Liver (tissue), 9 donors: ENCODE data around the gene IGSF3. TPM values are rescaled to one million over a fixed set of nuclear protein-coding genes. Genes with fewer than 3 reads are reported as not detected.
"Not testable (repeated sequence)": the region's sequence is repeated elsewhere in the genome, so short reads cannot be mapped to it uniquely, and the experiment has no call there.

Experiments used
- DNase-seq: peaks from one replicate; pipeline ENCODE4 v3.0.0-alpha.2; 2017; ENCODE audit warnings: low spot score
- H3K27ac ChIP-seq, 2 donors: one replicate each; pipeline ENCODE4 v1.7.0; 2013; ENCODE audit warnings: inconsistent platforms in 2 of 2, low read length in 2 of 2, control low read depth in 1 of 2, low read depth in 1 of 2, mild to moderate bottlenecking in 1 of 2
- H3K27me3 ChIP-seq, 4 donors: one replicate each; pipeline versions ENCODE4 v1.6.1 to v1.7.0; 2013; ENCODE audit warnings: low read length in 3 of 4, inconsistent platforms in 1 of 4, mild to moderate bottlenecking in 1 of 4, moderate library complexity in 1 of 4; ENCODE audit not compliant: control insufficient read depth in 4 of 4, insufficient read depth in 4 of 4
- H3K36me3 ChIP-seq, 4 donors: one replicate each; pipeline versions ENCODE4 v1.6.1 to v1.7.0; 2013; ENCODE audit warnings: low read length in 3 of 4, mild to moderate bottlenecking in 3 of 4, low read depth in 1 of 4, moderate library complexity in 1 of 4; ENCODE audit not compliant: control insufficient read depth in 4 of 4, insufficient read depth in 3 of 4
- H3K4me1 ChIP-seq, 4 donors: one replicate each; pipeline versions ENCODE4 v1.6.1 to v1.7.0; 2013; ENCODE audit warnings: low read length in 3 of 4, mild to moderate bottlenecking in 3 of 4, moderate library complexity in 1 of 4; ENCODE audit not compliant: control insufficient read depth in 4 of 4, insufficient read depth in 4 of 4
- H3K4me3 ChIP-seq, 3 donors: one replicate each; pipeline versions ENCODE4 v1.6.1 to v1.7.0; 2013; ENCODE audit warnings: low read length in 3 of 3, control low read depth in 1 of 3, low read depth in 1 of 3, mild to moderate bottlenecking in 1 of 3
- H3K9ac ChIP-seq, 2 donors: one replicate each; pipeline ENCODE4 v1.7.0; 2013; ENCODE audit warnings: low read length in 2 of 2, mild to moderate bottlenecking in 2 of 2, moderate library complexity in 2 of 2, control low read depth in 1 of 2, low read depth in 1 of 2
- H3K9me3 ChIP-seq, 4 donors: one replicate each; pipeline versions ENCODE4 v1.6.1 to v1.7.0; 2013; ENCODE audit warnings: low read length in 3 of 4; ENCODE audit not compliant: control insufficient read depth in 4 of 4
- FOXA1 ChIP-seq: IDR thresholded peaks from 2 replicates; pipeline ENCODE4 v1.6.1; 2016; ENCODE audit warnings: antibody characterized with exemption
- FOXA2 ChIP-seq: IDR thresholded peaks from 2 replicates; pipeline ENCODE4 v1.6.1; 2016; ENCODE audit warnings: antibody characterized with exemption
- GABPA ChIP-seq, 2 donors: IDR thresholded peaks in 1 of 2; conservative IDR thresholded peaks in 1 of 2; 2 replicates each; pipeline ENCODE4 v1.6.1; 2016; ENCODE audit warnings: antibody characterized with exemption in 2 of 2, mild to moderate bottlenecking in 1 of 2, moderate library complexity in 1 of 2
- HNF4A ChIP-seq, 2 donors: conservative IDR thresholded peaks; 2 replicates each; pipeline ENCODE4 v1.6.1; 2016; ENCODE audit warnings: antibody characterized with exemption in 2 of 2, mild to moderate bottlenecking in 2 of 2
- HNF4G ChIP-seq: IDR thresholded peaks from 2 replicates; pipeline ENCODE4 v1.6.1; 2016; ENCODE audit warnings: antibody characterized with exemption
- JUND ChIP-seq, 2 donors: IDR thresholded peaks; 2 replicates each; pipeline ENCODE4 v1.6.1; 2016; ENCODE audit warnings: antibody characterized with exemption in 2 of 2
- NR2F2 ChIP-seq: IDR thresholded peaks from 2 replicates; pipeline ENCODE4 v1.6.1; 2016; ENCODE audit warnings: antibody characterized with exemption
- RAD21 ChIP-seq, 2 donors: IDR thresholded peaks; 2 replicates each; pipeline ENCODE4 v1.6.1; 2016; ENCODE audit warnings: antibody characterized with exemption in 2 of 2, mild to moderate bottlenecking in 2 of 2
- REST ChIP-seq: IDR thresholded peaks from 2 replicates; pipeline ENCODE4 v1.6.1; 2016; ENCODE audit warnings: antibody characterized with exemption, mild to moderate bottlenecking
- RXRA ChIP-seq, 2 donors: IDR thresholded peaks; 2 replicates each; pipeline ENCODE4 v1.6.1; 2017 to 2018; ENCODE audit warnings: antibody characterized with exemption in 2 of 2, mild to moderate bottlenecking in 1 of 2
- SP1 ChIP-seq: IDR thresholded peaks from 2 replicates; pipeline ENCODE4 v1.6.1; 2018; ENCODE audit warnings: antibody characterized with exemption, mild to moderate bottlenecking
- TAF1 ChIP-seq: conservative IDR thresholded peaks from 2 replicates; pipeline ENCODE4 v1.6.1; 2016; ENCODE audit warnings: antibody characterized with exemption, mild to moderate bottlenecking
- YY1 ChIP-seq: IDR thresholded peaks from 2 replicates; pipeline ENCODE4 v1.6.1; 2016; ENCODE audit warnings: antibody characterized with exemption, mild to moderate bottlenecking
- ZBTB33 ChIP-seq: IDR thresholded peaks from 2 replicates; pipeline ENCODE4 v1.6.1; 2016; ENCODE audit warnings: antibody characterized with exemption
- WGBS: extraction: QIAGEN DNeasy Blood & Tissue Kit; methylation state at CpG from one replicate; pipeline ENCODE4 v1.1.7; 2013; 5-methylcytosine and 5-hydroxymethylcytosine counted together
- polyA plus RNA-seq, 2 donors: library from polyadenylated mRNA; stranded (reverse) in 1 of 2; unstranded in 1 of 2; fragments of 200-250 nt in 1 of 2; fragments of >200 nt in 1 of 2; fragmentation: Nextera tagmentation in 1 of 2; extraction: Ambion mirVana in 1 of 2; gene quantifications; one replicate each; pipeline versions ENCODE4 v1.2.1 to v1.2.3, GENCODE V29; 2013 to 2015
- total RNA-seq, 2 donors: library from RNA; depleted of rRNA; stranded (reverse); fragments of >200 nt; gene quantifications; one replicate each; pipeline ENCODE4 v1.2.3, GENCODE V29; 2014
- donor health status: healthy.
- donor health status: healthy.
- donor health status: healthy.
- donor health status: healthy.
- donor health status: healthy.

The IGSF3 gene
- total and polyA plus RNA-seq, 4 donors, result 0.14 to 5.4 (median 0.68) TPM

GRCh38 chr1:116591006-116591950, 76.3 kb downstream of the IGSF3 start:
- not testable (repeated sequence) for H3K27ac ChIP-seq, H3K36me3 ChIP-seq
- WGBS, result 94% methylated on average over 5 of the region's 10 CpGs

GRCh38 chr1:116590359-116591005, 77.1 kb downstream of the IGSF3 start:
- WGBS, result 90% methylated on average over 6 of the region's 6 CpGs
- not testable (repeated sequence) for H3K27ac ChIP-seq, H3K4me1 ChIP-seq, DNase-seq, H3K4me3 ChIP-seq, H3K9me3 ChIP-seq, H3K9ac ChIP-seq, H3K36me3 ChIP-seq, H3K27me3 ChIP-seq

More at GRCh38 chr1:116591006-116591950, 76.3 kb downstream of the IGSF3 start:
- H3K4me3 ChIP-seq, H3K9ac ChIP-seq, DNase-seq, H3K27me3 ChIP-seq, H3K4me1 ChIP-seq, H3K9me3 ChIP-seq: not testable (repeated sequence)

GRCh38 chr1:116589101-116589735, 78.3 kb downstream of the IGSF3 start:
- not testable (repeated sequence) for DNase-seq, H3K9me3 ChIP-seq, H3K36me3 ChIP-seq, H3K4me1 ChIP-seq, H3K4me3 ChIP-seq, H3K9ac ChIP-seq, H3K27me3 ChIP-seq, H3K27ac ChIP-seq
- TF ChIP-seq RXRA (IDR thresholded peaks at IDR 0.05), result peak in 1 of 2 donors; percentile 22
- peak in 1 of 2 donors; percentile 50 for TF ChIP-seq HNF4A (conservative IDR thresholded peaks at IDR 0.05)
- WGBS, result 65% methylated on average over 9 of the region's 9 CpGs

GRCh38 chr1:116587501-116588227, 79.9 kb downstream of the IGSF3 start:
- WGBS, result 84% methylated on average over 5 of the region's 5 CpGs
- Histone ChIP-seq H3K9me3 (no peaks in the 10 kb centered on the region), H3K4me1 (no peaks in the 10 kb centered on the region), H3K27me3 (no peaks in the 10 kb centered on the region), H3K4me3 (no peak overlapping the region), H3K36me3 (no peaks in the 10 kb centered on the region), H3K27ac (no peak overlapping the region), H3K9ac (no peak overlapping the region)
- no peak for DNase-seq
- no peak for TF ChIP-seq TAF1
- no peak for TF ChIP-seq NR2F2
- no peak for TF ChIP-seq YY1
- TF ChIP-seq ZBTB33, result no peak
- no peak for TF ChIP-seq SP1
- TF ChIP-seq REST, result no peak
- TF ChIP-seq HNF4G, result no peak
- no peak for TF ChIP-seq FOXA2
- no peak for TF ChIP-seq JUND (IDR thresholded peaks at IDR 0.05)
- no peak for TF ChIP-seq FOXA1
- no peak for TF ChIP-seq RAD21 (IDR thresholded peaks at IDR 0.05)
- TF ChIP-seq RXRA (IDR thresholded peaks at IDR 0.05), result no peak
- TF ChIP-seq HNF4A (conservative IDR thresholded peaks at IDR 0.05), result no peak
- no peak for TF ChIP-seq GABPA (IDR thresholded peaks at IDR 0.05 in 1 of 2, conservative IDR thresholded peaks at IDR 0.05 in 1 of 2)
